B cell (primary cell): ENCODE measurements around the gene SYN1. TPM values are rescaled to one million over a fixed set of nuclear protein-coding genes. Genes with fewer than 3 reads are reported as not detected.

Experiments
- ATAC-seq: fragments of 200-7000 bp; cut with Tn5 transposase; one replicate; pipeline ENCODE4 v1.10.0; 2021; ENCODE audit warnings: low read depth, mild to moderate bottlenecking, moderate number of reproducible peaks, moderate library complexity
- CTCF ChIA-PET: fragments of 350-600 bp; sonication (Branson Sonifier 250); formaldehyde crosslinking; loops from one replicate; lab custom pipeline; 2021; ENCODE audit warnings: antibody characterized with exemption, inconsistent platforms; lab: Charles Lee
- POLR2A ChIA-PET: fragments of 350-600 bp; sonication (Branson Sonifier 250); formaldehyde crosslinking; loops from one replicate; lab custom pipeline; 2021; ENCODE audit warnings: antibody characterized with exemption; lab: Charles Lee
- DNase-seq: peaks from one replicate; pipeline ENCODE4 v3.0.0; 2013
- H2AFZ ChIP-seq: 2 replicates; pipeline ENCODE4 v1.6.1; 2012; ENCODE audit warnings: mild to moderate bottlenecking, low read depth, low read length; ENCODE audit not compliant: insufficient read depth, poor library complexity, severe bottlenecking
- H3K27ac ChIP-seq, 2 donors: 1 replicate in 1 of 2; 2 replicates in 1 of 2; pipeline ENCODE4 v1.5.1; 2012 to 2013; ENCODE audit warnings: low read length in 2 of 2, mild to moderate bottlenecking in 2 of 2, moderate library complexity in 1 of 2
- H3K27me3 ChIP-seq, 4 experiments: fragments of 200-600 bp in 1 of 4; sonication (generic) in 1 of 4; replicated peaks in 1 of 4; 1 replicate in 2 of 4; 2 replicates in 2 of 4; pipeline versions ENCODE4 v1.6.1 to v1.7.0; 2013 to 2016; ENCODE audit warnings: low read length in 3 of 4, mild to moderate bottlenecking in 2 of 4, mixed read lengths in 1 of 4, moderate library complexity in 1 of 4; ENCODE audit not compliant: insufficient read depth in 4 of 4, control insufficient read depth in 3 of 4; ENCODE audit errors: control extremely low read depth in 1 of 4
- H3K36me3 ChIP-seq, 2 experiments: replicated peaks in 1 of 2; 1 replicate in 1 of 2; 2 replicates in 1 of 2; pipeline versions ENCODE4 v1.6.1 to v1.7.1; 2013; ENCODE audit warnings: low read length in 1 of 2; ENCODE audit not compliant: insufficient read depth in 2 of 2, control insufficient read depth in 1 of 2; ENCODE audit errors: control extremely low read depth in 1 of 2, extremely low read depth in 1 of 2
- H3K4me1 ChIP-seq, 2 donors: fragments of 200-600 bp in 1 of 2; sonication (generic) in 1 of 2; 1 replicate in 1 of 2; 2 replicates in 1 of 2; pipeline versions ENCODE4 v1.5.1 to v1.6.1; 2013 to 2017; ENCODE audit warnings: low read length in 2 of 2; ENCODE audit not compliant: control insufficient read depth in 2 of 2, insufficient read depth in 2 of 2
- H3K4me2 ChIP-seq: replicated peaks from 2 replicates; pipeline ENCODE3; 2012; ENCODE audit warnings: mild to moderate bottlenecking, low read depth, low read length; ENCODE audit not compliant: poor library complexity, severe bottlenecking
- H3K4me3 ChIP-seq, 5 experiments: fragments of 200-600 bp in 1 of 5; sonication (generic) in 1 of 5; 1 replicate in 3 of 5; 2 replicates in 2 of 5; pipeline versions ENCODE4 v1.5.1 to v1.7.0; 2011 to 2016; ENCODE audit warnings: low read length in 4 of 5, mild to moderate bottlenecking in 4 of 5, low read depth in 2 of 5, control low read depth in 1 of 5, moderate library complexity in 1 of 5; ENCODE audit not compliant: insufficient read depth in 1 of 5; ENCODE audit errors: control extremely low read depth in 1 of 5, extremely low read depth in 1 of 5
- H3K79me2 ChIP-seq: fragments of 200-600 bp; sonication (generic); one replicate; pipeline ENCODE4 v1.6.0; 2016; ENCODE audit warnings: low read length; ENCODE audit not compliant: control insufficient read depth, insufficient read depth
- H3K9ac ChIP-seq: fragments of 200-600 bp; sonication (generic); 2 replicates; pipeline ENCODE4 v1.6.1; 2017; ENCODE audit warnings: mild to moderate bottlenecking, low read length, moderate library complexity
- H3K9me3 ChIP-seq, 3 donors: one replicate each; pipeline versions ENCODE4 v1.6.1 to v1.7.1; 2013; ENCODE audit warnings: low read length in 2 of 3; ENCODE audit not compliant: control insufficient read depth in 2 of 3, insufficient read depth in 1 of 3; ENCODE audit errors: control extremely low read depth in 1 of 3
- H4K20me1 ChIP-seq: 2 replicates; pipeline ENCODE4 v1.6.0; 2012; ENCODE audit warnings: mild to moderate bottlenecking, low read length; ENCODE audit not compliant: insufficient read depth, control insufficient read depth, poor library complexity, severe bottlenecking
- H3K27ac Mint-ChIP-seq: one replicate; pipeline ENCODE4 v1.8.0; 2021; ENCODE audit warnings: mixed read lengths
- H3K27me3 Mint-ChIP-seq: one replicate; pipeline ENCODE4 v1.8.0; 2021; ENCODE audit warnings: mixed read lengths
- H3K4me1 Mint-ChIP-seq: one replicate; pipeline ENCODE4 v1.8.0; 2021; ENCODE audit warnings: mixed read lengths
- H3K4me3 Mint-ChIP-seq: one replicate; pipeline ENCODE4 v1.8.0; 2021; ENCODE audit warnings: mixed read lengths
- H3K9me3 Mint-ChIP-seq: one replicate; pipeline ENCODE4 v1.8.0; 2022; ENCODE audit warnings: mixed read lengths; ENCODE audit not compliant: insufficient read depth
- CTCF ChIP-seq: fragments of 200-600 bp; IDR thresholded peaks from one replicate; pipeline ENCODE4 v1.8.0; 2022; ENCODE audit warnings: antibody characterized with exemption, mild to moderate bottlenecking
- EZH2 ChIP-seq: IDR thresholded peaks from 2 replicates; pipeline ENCODE4 v1.6.1; 2012; ENCODE audit warnings: borderline replicate concordance, low read depth, mild to moderate bottlenecking, moderate library complexity, low read length; ENCODE audit not compliant: insufficient read depth, poor library complexity, severe bottlenecking
- WGBS: methylation state at CpG from one replicate; pipeline ENCODE4 v1.1.5; 2013; ENCODE audit warnings: missing lambda C conversion rate; ENCODE audit not compliant: insufficient coverage; 5-methylcytosine and 5-hydroxymethylcytosine counted together
- intact Hi-C: fragments of 100-400 bp; cut with micrococcal nuclease; formaldehyde crosslinking; loops from one replicate; pipeline ENCODE4 v1.10.0; 2022
- polyA plus RNA-seq: library from polyadenylated mRNA; depleted of rRNA; stranded (reverse); fragments of >200 nt; gene quantifications from 2 replicates; pipeline ENCODE4 v1.2.3, GENCODE V29; 2012
- total RNA-seq, 2 donors: library from RNA; stranded (reverse); fragments of 120-200 nt in 1 of 2; gene quantifications; 1 replicate in 1 of 2; 2 replicates in 1 of 2; pipeline versions ENCODE4 v1.2.3 to v1.2.4, GENCODE V29; 2013 to 2022

SYN1 gene
- total and polyA plus RNA-seq, 2 donors (not counting 1 experiment from before 2014, with no cell fraction given) = not detected

GRCh38 chrX:47661539-47661938 lies 41.9 kb upstream of the SYN1 start:
- no peak for TF ChIP-seq EZH2
- TF ChIP-seq CTCF = no peak
- WGBS = no CpG with 5 or more reads among the region's 7 CpGs
- peaks cover 0 to 8% of the 10 kb centered on the region in 2 experiments for H3K36me3 ChIP-seq
- H3K4me3 ChIP-seq = no peak overlapping the region
- Mint-ChIP-seq H3K27me3 (no peaks in the 10 kb centered on the region), H3K27ac (no peak overlapping the region), H3K4me1 (peaks cover 14% of the 10 kb centered on the region), H3K9me3 (no peaks in the 10 kb centered on the region), H3K4me3 (no peak overlapping the region)
- intact Hi-C loops = no loop called here
- no peak for ATAC-seq
- H2AFZ ChIP-seq = no peak overlapping the region
- POLR2A ChIA-PET = no interaction called here
- H3K9ac ChIP-seq = no peak overlapping the region
- no peaks in the 10 kb centered on the region for H4K20me1 ChIP-seq
- no peak for DNase-seq
- peaks cover 10 to 16% of the 10 kb centered on the region in 2 donors for H3K4me1 ChIP-seq
- CTCF ChIA-PET = no interaction called here
- no peaks in the 10 kb centered on the region for H3K27me3 ChIP-seq
- H3K9me3 ChIP-seq = no peaks in the 10 kb centered on the region
- no peak overlapping the region for H3K4me2 ChIP-seq
- peaks cover 4% of the 10 kb centered on the region for H3K79me2 ChIP-seq
- no peak overlapping the region for H3K27ac ChIP-seq

- peak overlapping the region; percentile 100 for H3K27ac Mint-ChIP-seq
- TF ChIP-seq EZH2 (no peak), CTCF (no peak)
- DNase-seq (no peak), ATAC-seq (no peak)
- Histone ChIP-seq H3K79me2 (peaks cover 4% of the 10 kb centered on the region), H4K20me1 (no peaks in the 10 kb centered on the region), H3K4me2 (peak overlapping the region; percentile 73), H3K27me3 (no peaks in the 10 kb centered on the region), H3K27ac (peak overlapping the region; percentile 98), H3K36me3 (peaks cover 0 to 20% of the 10 kb centered on the region in 2 experiments), H3K9me3 (no peaks in the 10 kb centered on the region), H3K9ac (peak overlapping the region; percentile 89), H3K4me1 (peaks cover 10 to 16% of the 10 kb centered on the region in 2 donors), H2AFZ (peak overlapping the region; percentile 66), H3K4me3 (peak overlapping the region; percentile 1 to 80 (median 71))
- no peaks in the 10 kb centered on the region for H3K9me3 Mint-ChIP-seq
- H3K27me3 Mint-ChIP-seq = no peaks in the 10 kb centered on the region
- 50% methylated on average over 1 of the region's 8 CpGs for WGBS
- ChIA-PET CTCF (no interaction called here), POLR2A (interaction anchor here (1.1 kb wide), 1 partner anchor 9 kb away, joined by 3 read pairs; the partner anchor contains the start of gene ELK1)
- H3K4me1 Mint-ChIP-seq = peaks cover 16% of the 10 kb centered on the region
- H3K4me3 Mint-ChIP-seq = peak overlapping the region; percentile 95
- intact Hi-C loops = loop anchor here (2.0 to 10.0 kb wide), 12 partner anchors 37 to 1608 kb away; partner anchors contain the start of genes ARAF, FTSJ1, GPKOW and OTUD5
Observed at GRCh38 chrX:47659421-47659726, 39.7 kb upstream of the SYN1 start.
